ENCODE measurements around the gene SPATA12. TPM values are rescaled to one million over a fixed set of nuclear protein-coding genes. Genes with fewer than 3 reads are reported as not detected.

The SPATA12 gene
- total RNA-seq, 1 experiment from 2014 or later, result 0.22 TPM

GRCh38 chr3:57077630-57078343, 17.3 kb downstream of the SPATA12 start:
- no peak for TF ChIP-seq CTCF (conservative IDR thresholded peaks at IDR 0.05)
- Histone ChIP-seq H3K18ac (ENCODE audit: insufficient read length, low read depth, low read length) (no peak overlapping the region), H2BK12ac (ENCODE audit: insufficient read length, low read depth, low read length) (no peak overlapping the region), H3K27me3 (ENCODE audit: insufficient read depth, low read length) (no peaks in the 10 kb centered on the region; the same call in 1 of the 2 replicates), H3T11ph (ENCODE audit: low read length) (no peak overlapping the region), H2BK120ac (ENCODE audit: low read depth, low read length, poor library complexity, severe bottlenecking) (no peak overlapping the region), H3K4me1 (ENCODE audit: insufficient read depth, low read length) (no peaks in the 10 kb centered on the region), H4K20me1 (ENCODE audit: control insufficient read depth, insufficient read depth, insufficient read length) (no peaks in the 10 kb centered on the region), H2BK20ac (ENCODE audit: low read depth, low read length, poor library complexity, severe bottlenecking) (no peak overlapping the region), H2BK15ac (ENCODE audit: low read depth, low read length) (no peak overlapping the region), H4K5ac (ENCODE audit: insufficient read length, low read depth, low read length) (no peak overlapping the region), H2AFZ (ENCODE audit: low read length) (no peak overlapping the region), H3K23me2 (ENCODE audit: insufficient read length, low read depth, low read length, poor library complexity, severe bottlenecking) (no peaks in the 10 kb centered on the region), H3K14ac (ENCODE audit: insufficient read depth, low read length) (no peak overlapping the region), H4K91ac (ENCODE audit: insufficient read length, low read depth, low read length) (no peak overlapping the region), H3K4ac (ENCODE audit: low read depth, low read length) (no peak overlapping the region), H3K79me1 (ENCODE audit: insufficient read depth, low read depth, low read length, poor library complexity, severe bottlenecking) (no peaks in the 10 kb centered on the region), H3K56ac (ENCODE audit: insufficient read length, low read depth, low read length) (no peak overlapping the region), H3K9ac (ENCODE audit: extremely low read depth, insufficient read length, low read length) (no peak overlapping the region), H4K8ac (replicated peaks; ENCODE audit: insufficient read length, low read depth, low read length) (no peak overlapping the region), H3K79me2 (ENCODE audit: insufficient read depth, low read length) (no peaks in the 10 kb centered on the region), H3K9me3 (ENCODE audit: control insufficient read depth, low read depth, low read length) (no peaks in the 10 kb centered on the region), H2AK5ac (ENCODE audit: insufficient read length, low read length) (no peak overlapping the region), H3K4me2 (ENCODE audit: insufficient read depth, insufficient read length, low read length) (peak overlapping the region; percentile 47), H3K23ac (ENCODE audit: insufficient read length, low read depth, low read length) (no peak overlapping the region), H2BK5ac (ENCODE audit: insufficient read length, low read length) (no peak overlapping the region), H3K27ac (ENCODE audit: insufficient read length, low read depth, low read length) (no peak overlapping the region)
- DNase-seq, result no peak
- Mint-ChIP-seq H3K27ac (no peak overlapping the region; a peak in 1 of 7 replicates), H3K4me1 (peaks cover 8 to 12% of the 10 kb centered on the region in 2 experiments), H3K36me3 (ENCODE audit: insufficient read depth in 1 of 3, low read depth in 3 of 3) (peaks cover 0 to 5% (median 0%) of the 10 kb centered on the region in 3 experiments; a peak in 1 of 7 replicates), H3K4me3 (peak overlapping the region; percentile 72 to 82), H3K9me3 (no peaks in the 10 kb centered on the region), H3K27me3 (ENCODE audit: low read depth) (peaks cover 44% of the 10 kb centered on the region)
- no CpG with 5 or more reads among the region's 9 CpGs for WGBS (ENCODE audit: extremely low coverage, insufficient read length, low lambda C conversion rate)
